ENCODE data around the gene PAX9.

Gene PAX9

DNA sequence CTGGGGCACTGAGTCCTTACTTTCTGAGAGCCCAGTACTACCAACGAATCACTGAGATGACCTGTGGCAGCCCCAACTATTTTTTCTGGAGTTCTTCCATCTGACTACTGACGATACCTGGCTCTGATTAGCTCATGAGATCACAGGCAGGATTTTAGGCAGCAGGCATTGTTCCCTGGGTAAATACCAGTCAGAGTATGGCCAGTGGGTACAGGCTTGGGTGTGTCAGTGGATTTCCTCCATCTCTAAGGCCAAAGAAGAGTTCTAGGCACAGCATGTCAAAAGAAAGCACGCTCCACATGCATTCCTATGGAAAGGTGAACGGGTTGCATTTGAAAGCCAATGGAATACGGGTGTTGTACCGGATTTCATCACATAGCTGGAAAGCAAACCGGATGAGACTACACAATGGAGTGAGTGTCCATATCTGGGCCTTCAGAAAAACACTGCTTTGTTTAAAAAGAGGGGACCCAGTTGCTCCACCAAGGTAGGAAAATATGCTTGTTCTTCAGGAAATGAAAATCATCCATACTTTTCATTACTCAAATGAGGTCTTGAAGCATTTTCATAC lies 55.0 kb downstream of the PAX9 start:
- no peak for TF ChIP-seq CTCF (IDR thresholded peaks at IDR 0.05)
- no peaks in the 10 kb centered on the region for H3K9me3 ChIP-seq (ENCODE audit: control insufficient read depth, low read length)
- no peak overlapping the region for H3K4me2 ChIP-seq (ENCODE audit: low read length)
- H2AFZ ChIP-seq: no peak overlapping the region
- H3K4me1 ChIP-seq: no peaks in the 10 kb centered on the region
- no peaks in the 10 kb centered on the region for H3K27me3 ChIP-seq (ENCODE audit: control insufficient read depth, insufficient read depth, low read length)
- no peaks in the 10 kb centered on the region for H3K79me2 ChIP-seq
- H3K9ac ChIP-seq: no peak overlapping the region
- H3K27ac ChIP-seq: no peak overlapping the region
- no peaks in the 10 kb centered on the region for H3K36me3 ChIP-seq (ENCODE audit: control insufficient read depth, insufficient read depth, low read length)
- no peak overlapping the region for H3K4me3 ChIP-seq (ENCODE audit: low read depth, low read length)

GRCh38 chr14:36717363-36717762 lies 55.7 kb downstream of the PAX9 start:
- Histone ChIP-seq H3K27me3 (ENCODE audit: control insufficient read depth, insufficient read depth, low read length) (no peaks in the 10 kb centered on the region), H3K4me1 (no peaks in the 10 kb centered on the region), H3K9ac (no peak overlapping the region), H3K4me2 (ENCODE audit: low read length) (no peak overlapping the region), H3K79me2 (no peaks in the 10 kb centered on the region), H3K9me3 (ENCODE audit: control insufficient read depth, low read length) (no peaks in the 10 kb centered on the region), H3K4me3 (ENCODE audit: low read depth, low read length) (no peak overlapping the region), H3K36me3 (ENCODE audit: control insufficient read depth, insufficient read depth, low read length) (no peaks in the 10 kb centered on the region), H3K27ac (no peak overlapping the region), H2AFZ (no peak overlapping the region)
- TF ChIP-seq CTCF (IDR thresholded peaks at IDR 0.05): no peak

DNA sequence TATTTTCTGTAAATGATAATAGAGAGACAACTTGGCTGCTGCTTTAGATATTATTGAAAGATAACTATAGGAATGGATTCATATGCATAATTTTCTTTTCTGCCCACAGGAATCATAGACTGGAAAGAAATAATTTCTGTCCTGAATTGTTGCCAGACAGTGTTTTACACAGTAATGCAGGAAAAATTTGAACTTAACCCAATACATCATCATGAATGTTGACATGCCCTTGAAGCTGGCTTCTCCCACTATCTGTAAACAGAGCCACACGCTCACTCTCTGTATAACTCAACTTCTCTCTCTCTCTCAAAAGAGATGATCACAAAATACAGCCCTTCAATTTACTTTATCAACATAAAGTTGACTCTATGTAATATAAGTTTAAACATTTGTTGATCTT lies 56.6 kb downstream of the PAX9 start:
- no peak for TF ChIP-seq CTCF (IDR thresholded peaks at IDR 0.05)
- H3K36me3 ChIP-seq (ENCODE audit: control insufficient read depth, insufficient read depth, low read length): no peaks in the 10 kb centered on the region
- no peaks in the 10 kb centered on the region for H3K4me1 ChIP-seq
- no peak overlapping the region for H3K4me2 ChIP-seq (ENCODE audit: low read length)
- H3K9ac ChIP-seq: no peak overlapping the region
- H3K27me3 ChIP-seq (ENCODE audit: control insufficient read depth, insufficient read depth, low read length): no peaks in the 10 kb centered on the region
- H3K79me2 ChIP-seq: no peaks in the 10 kb centered on the region
- H3K27ac ChIP-seq: no peak overlapping the region
- H3K9me3 ChIP-seq (ENCODE audit: control insufficient read depth, low read length): no peaks in the 10 kb centered on the region
- H3K4me3 ChIP-seq (ENCODE audit: low read depth, low read length): no peak overlapping the region
- no peak overlapping the region for H2AFZ ChIP-seq

- H3K9me3 ChIP-seq (ENCODE audit: control insufficient read depth, low read length): no peaks in the 10 kb centered on the region
These were observed 58.2 kb downstream of the PAX9 start for GRCh38 chr14:36719823-36720222.

More at GRCh38 chr14:36719823-36720222, 58.2 kb downstream of the PAX9 start:
- Histone ChIP-seq H3K27me3 (ENCODE audit: control insufficient read depth, insufficient read depth, low read length) (no peaks in the 10 kb centered on the region), H3K27ac (no peak overlapping the region), H3K9ac (no peak overlapping the region), H3K4me3 (ENCODE audit: low read depth, low read length) (no peak overlapping the region), H3K4me2 (ENCODE audit: low read length) (no peak overlapping the region), H3K36me3 (ENCODE audit: control insufficient read depth, insufficient read depth, low read length) (no peaks in the 10 kb centered on the region), H3K4me1 (no peaks in the 10 kb centered on the region), H2AFZ (no peak overlapping the region), H3K79me2 (no peaks in the 10 kb centered on the region)
- no peak for TF ChIP-seq CTCF (IDR thresholded peaks at IDR 0.05)

All from parathyroid adenoma (tissue), 2 donors.